Stimulated activated CD4-positive, alpha-beta T cell treated with anti-CD3 and anti-CD28 coated beads, Interleukin-12 subunit alpha, Interleukin-12 subunit beta, amount 100 ng/mL, for 24 hours (primary cell): ENCODE results near the gene GSTA1.
"Not testable (repeated sequence)": the region's sequence is repeated elsewhere in the genome, so short reads cannot be mapped to it uniquely, and the experiment has no call there.

Experiments
- DNase-seq, 2 experiments: peaks; one replicate each; pipeline ENCODE4 v3.0.0-alpha.2; 2020; ENCODE audit warnings: low read depth in 2 of 2

GSTA1 gene

DNA sequence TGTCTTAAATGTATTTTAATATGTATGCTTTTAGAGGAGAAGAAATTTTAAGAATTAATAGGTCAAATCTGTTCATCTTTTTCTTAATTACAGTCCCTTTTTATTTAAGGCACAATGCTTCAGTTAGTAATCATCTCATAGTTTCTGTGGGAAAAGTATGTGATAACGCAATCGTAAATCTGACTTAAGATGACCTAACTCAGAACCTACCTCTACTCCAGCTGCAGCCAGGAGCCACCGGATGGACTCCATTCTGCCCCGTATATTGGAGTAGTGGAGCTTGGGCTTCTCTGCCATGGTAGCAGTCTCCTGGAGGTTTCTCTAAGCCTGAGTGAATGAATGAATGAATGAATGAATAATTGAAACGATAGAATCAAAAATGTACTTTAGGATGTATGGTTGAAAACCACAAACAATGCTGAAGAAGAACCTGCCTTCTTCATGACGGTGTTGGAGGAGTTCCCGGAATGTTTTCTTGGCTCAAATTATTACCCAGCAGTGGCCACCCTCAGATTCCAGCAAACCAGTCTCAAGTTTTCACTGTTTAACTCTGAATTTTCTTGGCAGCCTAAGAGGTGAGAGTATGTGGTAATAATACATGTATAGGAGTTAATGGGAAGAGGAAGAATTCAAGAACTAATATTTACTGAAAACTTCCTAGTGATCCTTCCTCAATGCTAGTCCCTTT lies 45.8 kb downstream of the GSTA1 start:
- not testable (repeated sequence) for DNase-seq

DNA sequence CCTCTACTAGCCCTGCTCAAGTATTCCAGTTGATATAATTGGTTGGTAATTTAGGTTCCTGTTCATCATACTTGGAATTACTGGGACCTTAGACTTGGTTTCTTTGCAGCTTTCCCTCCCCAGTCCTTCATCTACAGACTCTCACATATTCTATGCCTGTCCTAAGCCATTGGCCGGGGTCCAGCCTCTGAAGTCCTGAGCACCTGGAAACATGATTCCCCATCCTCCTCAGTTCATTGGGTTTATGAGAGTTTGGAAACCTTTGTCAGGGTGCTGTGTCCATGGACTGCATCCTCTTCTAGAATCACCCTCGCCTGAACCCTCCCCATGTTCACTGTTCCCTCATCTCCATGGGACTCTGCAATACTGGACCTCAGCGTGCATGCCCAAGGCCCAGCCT lies 49.2 kb downstream of the GSTA1 start:
- no peak for DNase-seq

DNA sequence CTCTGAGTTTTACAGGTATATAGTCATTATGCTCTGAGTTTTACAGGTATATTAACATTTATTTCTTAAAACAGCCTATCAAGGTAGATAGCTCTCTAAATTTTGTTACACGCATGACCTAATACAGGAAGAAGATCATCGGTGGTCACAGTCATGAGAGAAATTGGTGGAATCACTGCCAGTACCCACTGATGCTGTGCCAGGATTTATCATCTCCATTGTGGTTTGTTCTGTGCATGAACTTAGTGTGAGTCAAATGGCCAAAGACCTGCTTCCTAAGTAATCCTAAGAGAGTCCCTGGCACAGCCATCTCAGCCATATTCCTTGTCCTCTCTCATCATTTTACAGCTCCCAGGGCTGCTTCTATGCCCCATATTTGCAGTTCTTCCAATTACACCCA lies 50.5 kb downstream of the GSTA1 start:
- not testable (repeated sequence) for DNase-seq

DNA sequence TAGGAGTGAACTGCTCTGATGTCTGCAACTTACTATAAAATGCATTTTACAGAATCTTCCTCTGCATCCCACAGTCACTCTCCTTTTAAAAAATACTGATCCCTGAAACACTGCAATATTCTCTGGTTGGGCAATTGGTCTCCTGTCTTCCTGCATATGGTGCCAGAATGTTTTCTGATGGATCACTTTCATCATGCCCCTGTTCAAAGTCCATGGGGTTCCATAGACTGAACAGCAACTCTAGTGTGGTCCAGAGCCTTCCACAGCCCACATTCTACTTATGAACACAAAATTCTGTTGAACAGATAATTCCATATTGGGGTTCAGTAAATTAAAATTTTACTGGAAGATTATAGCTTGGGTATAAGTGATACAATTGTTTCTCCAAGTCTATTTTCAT lies 51.3 kb downstream of the GSTA1 start:
- DNase-seq = no peak

DNA sequence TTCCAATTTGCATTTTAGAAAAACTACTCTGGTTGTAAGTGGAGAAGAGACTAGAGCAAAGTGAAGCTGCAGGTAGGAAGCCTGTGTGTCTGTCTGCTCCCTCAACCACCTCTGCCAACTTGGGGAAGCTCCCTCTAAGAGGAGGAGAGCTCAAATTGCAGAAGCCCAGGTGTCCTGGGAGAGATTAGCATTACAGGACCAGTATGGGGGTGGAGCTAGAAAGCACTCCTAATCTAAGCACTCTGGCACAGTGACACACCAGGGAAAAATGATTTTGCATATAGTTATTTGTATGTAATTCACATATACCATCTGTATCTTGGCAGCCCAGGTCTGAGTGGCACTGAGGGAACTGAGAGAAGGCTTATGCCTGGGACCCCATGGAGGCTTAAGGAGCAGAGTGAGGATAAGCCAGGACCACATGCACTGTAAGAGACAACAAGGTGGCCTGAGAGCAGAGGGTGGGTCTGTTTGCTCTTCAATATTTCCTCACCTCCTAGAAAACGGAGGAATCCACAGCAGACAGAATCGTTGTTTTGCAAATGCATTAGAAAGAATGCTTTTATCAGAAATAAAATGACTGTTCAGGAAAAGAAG lies 54.0 kb downstream of the GSTA1 start:
- no peak for DNase-seq

DNA sequence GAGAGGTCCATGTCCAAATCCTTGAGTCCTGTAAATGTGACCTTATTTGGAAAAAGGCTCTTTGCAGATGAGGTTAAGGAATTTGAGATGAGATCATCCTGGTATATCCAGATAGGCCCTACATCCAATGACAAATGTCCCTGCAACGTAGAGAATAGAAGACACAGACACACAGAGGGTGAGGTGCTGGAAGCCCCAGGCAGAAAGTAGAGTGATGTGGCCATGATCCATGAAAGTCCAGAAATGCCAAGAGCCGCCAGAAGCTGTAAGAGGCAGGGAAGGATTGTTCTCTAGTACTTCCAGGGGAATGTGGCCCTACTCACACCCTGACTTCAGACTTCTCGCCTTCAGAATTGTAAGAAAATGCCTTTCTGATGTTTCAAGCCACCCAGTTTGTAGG lies 56.3 kb downstream of the GSTA1 start:
- not testable (repeated sequence) for DNase-seq

DNA sequence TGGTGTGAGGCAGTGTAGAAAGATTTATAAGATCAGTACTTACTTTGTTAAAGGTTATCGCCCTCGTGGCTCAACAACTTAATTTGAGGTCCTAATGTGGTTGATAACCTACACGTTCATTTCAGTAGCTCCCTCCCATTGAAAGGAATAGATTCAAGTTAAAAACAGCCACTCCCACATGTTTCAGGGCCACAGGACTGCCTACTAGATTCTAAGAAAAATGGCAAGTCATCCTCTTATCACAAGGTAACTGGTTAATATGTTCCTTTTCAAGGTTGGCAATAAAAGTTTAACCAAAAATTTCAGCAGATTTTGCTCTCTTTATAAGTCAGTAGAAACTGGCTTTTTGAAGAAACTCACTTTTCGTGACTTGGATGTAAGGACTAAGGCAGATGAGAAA lies 57.4 kb downstream of the GSTA1 start:
- DNase-seq = no peak

DNA sequence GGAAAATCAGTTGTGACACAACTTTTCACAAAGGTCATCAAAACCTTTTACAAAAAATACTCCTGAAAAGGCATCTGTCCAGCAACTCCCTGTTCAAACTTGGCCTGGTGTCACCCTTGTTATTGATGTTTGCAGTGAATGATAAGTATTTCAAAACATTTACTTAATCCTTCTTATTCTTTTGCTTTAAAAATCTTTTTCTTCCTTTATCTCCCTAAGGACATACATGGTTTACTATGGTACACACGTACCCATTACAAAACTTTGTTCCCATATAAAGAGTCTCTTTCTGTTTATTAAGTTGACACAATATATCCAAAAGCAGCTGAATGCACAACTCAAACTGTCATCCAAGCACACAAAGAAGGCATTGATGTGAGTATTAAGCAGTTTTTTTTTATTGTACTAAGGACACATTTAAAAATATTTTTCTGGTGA lies 57.8 kb downstream of the GSTA1 start:
- no peak for DNase-seq

DNA sequence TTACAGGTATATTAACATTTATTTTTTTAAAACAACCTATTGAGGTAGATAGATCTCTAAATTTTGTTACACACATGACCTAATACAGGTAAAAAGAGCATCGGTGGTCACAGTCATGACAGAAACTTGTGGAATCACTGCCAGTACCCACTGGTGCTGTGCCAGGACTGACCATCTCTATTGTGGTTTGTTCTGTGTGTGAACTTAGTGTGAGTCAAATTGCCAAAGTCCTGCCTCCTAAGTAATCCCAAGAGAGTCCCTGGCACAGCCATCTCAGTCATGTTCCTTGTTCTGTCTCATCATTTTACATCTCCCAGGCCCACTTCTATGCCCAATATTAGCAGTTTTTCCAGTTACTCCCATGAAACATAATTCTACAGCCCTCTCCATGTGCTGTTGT lies 61.7 kb downstream of the GSTA1 start:
- DNase-seq = no peak
